ENCODE data around the gene C1QB.

C1QB gene

DNA sequence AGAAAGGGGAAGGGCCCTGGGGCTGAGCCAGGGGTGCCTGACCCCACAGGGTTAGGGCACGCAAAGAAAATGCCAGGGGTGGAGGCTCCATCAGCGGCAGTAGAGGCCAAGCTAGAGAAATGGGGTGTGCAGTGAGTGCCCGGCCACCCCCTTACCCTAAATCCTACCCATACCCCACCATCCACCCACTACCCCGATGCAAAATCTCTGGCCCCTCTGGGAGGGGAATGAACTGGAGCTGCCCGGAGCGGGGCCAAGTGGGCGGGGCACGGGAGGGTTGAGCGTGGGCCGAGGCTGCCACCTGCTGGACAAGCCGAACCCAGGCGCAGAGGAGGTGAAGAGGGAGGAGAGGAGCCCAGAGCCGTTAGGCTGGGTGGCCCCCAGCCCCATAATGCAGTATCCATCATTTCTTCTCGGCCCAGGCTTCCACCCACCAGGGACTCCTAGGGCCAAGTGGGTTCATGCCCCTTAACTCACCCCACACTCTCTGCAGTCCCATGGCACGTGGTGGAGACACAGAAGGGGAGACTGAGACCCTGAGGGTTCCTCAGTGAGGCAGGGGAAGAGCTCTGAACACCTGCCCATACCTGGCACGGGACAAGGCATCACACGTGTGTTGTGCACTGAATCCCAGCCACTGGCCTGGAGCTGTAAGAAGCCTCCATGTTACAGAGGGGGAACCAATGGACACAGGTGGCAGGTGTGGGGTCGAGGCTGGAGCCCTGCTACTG is 11.0 kb upstream of the C1QB start:
- no peak for TF ChIP-seq ZNF274 (IDR thresholded peaks at IDR 0.05; ENCODE audit: low read depth, low read length)
- no peak overlapping the region for H3K4me3 ChIP-seq (ENCODE audit: low read length)

DNA sequence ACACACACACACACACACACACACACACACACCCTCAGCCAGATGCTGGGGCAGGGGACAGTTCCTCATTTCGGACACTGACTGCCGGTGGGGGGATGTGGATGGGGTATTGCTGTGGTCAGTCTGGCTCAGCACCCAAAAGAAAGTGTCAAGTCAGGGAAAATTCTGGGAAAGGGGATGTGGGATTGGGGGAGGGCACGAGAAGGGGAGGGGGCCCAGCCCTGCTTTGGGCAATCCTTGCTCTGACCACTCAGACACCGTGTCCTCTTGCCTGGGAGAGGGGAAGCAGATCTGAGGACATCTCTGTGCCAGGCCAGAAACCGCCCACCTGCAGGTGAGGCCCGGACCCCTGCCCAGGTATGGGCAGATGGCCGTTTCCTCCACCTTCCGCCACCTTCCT is 9.7 kb upstream of the C1QB start, which contains the start of gene C1QC:
Gene C1QC, plus strand, starts transcription at position 253 of the 400 bp plus-strand sequence. CDS start 391 bp downstream, outside the sequence.
- H3K4me3 ChIP-seq (ENCODE audit: low read length) = no peak within 1 kb of the TSS
- no peak for TF ChIP-seq ZNF274 (IDR thresholded peaks at IDR 0.05; ENCODE audit: low read depth, low read length)

GRCh38 chr1:22643928-22644327 is 9.1 kb upstream of the C1QB start:
- no peak for TF ChIP-seq ZNF274 (IDR thresholded peaks at IDR 0.05; ENCODE audit: low read depth, low read length)
- H3K4me3 ChIP-seq (ENCODE audit: low read length) = no peak overlapping the region

GRCh38 chr1:22645931-22646330 is 7.1 kb upstream of the C1QB start:
- H3K4me3 ChIP-seq (ENCODE audit: low read length) = no peak overlapping the region
- no peak for TF ChIP-seq ZNF274 (IDR thresholded peaks at IDR 0.05; ENCODE audit: low read depth, low read length)

- no peak overlapping the region for H3K4me3 ChIP-seq (ENCODE audit: low read length)
- no peak for TF ChIP-seq ZNF274 (IDR thresholded peaks at IDR 0.05; ENCODE audit: low read depth, low read length)
Observed at GRCh38 chr1:22646384-22646783, 6.7 kb upstream of the C1QB start.

- H3K4me3 ChIP-seq (ENCODE audit: low read length) = no peak overlapping the region
- TF ChIP-seq ZNF274 (IDR thresholded peaks at IDR 0.05; ENCODE audit: low read depth, low read length) = no peak
Observed at GRCh38 chr1:22650089-22650693, 2.8 kb upstream of the C1QB start.

DNA sequence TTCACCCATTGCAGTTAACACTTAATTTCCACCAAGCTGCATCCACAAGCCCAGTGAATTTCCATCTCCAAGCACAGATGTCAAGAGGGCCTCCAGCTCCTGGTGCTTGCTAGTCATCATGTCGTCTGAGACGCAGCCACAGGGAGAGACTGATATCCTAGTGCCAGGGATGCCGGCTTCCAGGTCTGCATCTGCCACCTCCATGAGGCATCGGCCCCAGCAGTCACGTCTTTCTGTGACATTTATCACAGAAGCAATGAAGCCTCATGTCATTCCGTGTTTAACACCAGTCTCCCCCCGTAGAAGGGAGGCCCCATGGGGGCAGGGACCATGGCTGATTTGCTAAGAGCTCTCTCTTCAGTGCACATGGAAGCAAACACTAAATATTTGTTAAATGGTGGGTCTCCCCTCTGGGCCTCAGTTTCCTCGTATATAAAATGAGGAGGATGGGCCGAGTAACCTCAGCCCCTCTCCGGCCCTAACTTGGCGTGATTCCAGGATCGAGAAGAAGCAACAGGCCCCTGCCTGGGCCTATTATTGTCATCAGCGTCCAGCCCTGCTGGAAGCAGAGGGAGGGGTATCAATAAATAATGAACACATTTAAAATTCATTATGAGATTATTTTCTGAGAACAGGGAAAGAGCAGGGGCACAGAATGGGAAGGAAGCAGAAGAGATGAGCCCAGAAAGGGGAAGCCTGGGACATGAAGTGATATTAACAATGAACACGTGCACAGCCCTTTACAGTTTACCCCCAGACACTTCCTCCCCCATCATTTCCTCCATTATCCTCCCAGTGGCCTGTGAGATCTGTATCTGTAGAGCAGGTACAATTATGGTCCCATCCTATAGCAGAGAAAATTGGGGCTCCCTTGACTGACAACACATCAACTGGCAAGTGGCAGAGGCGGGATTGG is 837 bp upstream of the C1QB start:
- H3K4me3 ChIP-seq (ENCODE audit: low read length) = no peak overlapping the region
- no peak for TF ChIP-seq ZNF274 (IDR thresholded peaks at IDR 0.05; ENCODE audit: low read depth, low read length)

GRCh38 chr1:22654692-22655091 is 1.7 kb downstream of the C1QB start:
- TF ChIP-seq ZNF274 (IDR thresholded peaks at IDR 0.05; ENCODE audit: low read depth, low read length) = no peak

GRCh38 chr1:22658385-22659163 is 5.5 kb downstream of the C1QB start:
- H3K4me3 ChIP-seq (ENCODE audit: low read length) = no peak overlapping the region
- no peak for TF ChIP-seq ZNF274 (IDR thresholded peaks at IDR 0.05; ENCODE audit: low read depth, low read length)

More at GRCh38 chr1:22654692-22655091, 1.7 kb downstream of the C1QB start:
- H3K4me3 ChIP-seq (ENCODE audit: low read length) = no peak overlapping the region

GRCh38 chr1:22660716-22661241 is 7.7 kb downstream of the C1QB start:
- TF ChIP-seq ZNF274 (IDR thresholded peaks at IDR 0.05; ENCODE audit: low read depth, low read length) = no peak

DNA sequence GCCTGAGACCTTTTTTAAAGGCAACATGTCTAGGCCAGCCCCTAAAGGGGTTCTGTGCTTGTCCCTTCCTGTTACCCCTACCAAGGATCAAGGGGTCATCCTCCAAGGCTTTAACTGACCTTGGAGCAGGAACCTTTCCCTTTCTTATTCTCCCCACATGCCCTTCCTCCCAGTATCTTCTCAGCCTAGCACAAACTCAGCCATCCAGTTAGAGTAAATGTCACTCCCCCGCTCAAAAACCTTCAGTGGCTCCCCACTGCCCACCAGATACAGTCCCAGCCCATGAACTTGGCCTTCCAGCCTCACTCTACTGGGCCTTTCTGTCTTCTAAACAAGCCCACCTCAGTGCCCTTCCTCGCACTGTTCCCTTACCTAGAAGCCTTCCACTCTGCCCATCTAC is 8.8 kb downstream of the C1QB start:
- H3K4me3 ChIP-seq (ENCODE audit: low read length) = no peak overlapping the region
- no peak for TF ChIP-seq ZNF274 (IDR thresholded peaks at IDR 0.05; ENCODE audit: low read depth, low read length)

More at GRCh38 chr1:22660716-22661241, 7.7 kb downstream of the C1QB start:
- no peak overlapping the region for H3K4me3 ChIP-seq (ENCODE audit: low read length)

DNA sequence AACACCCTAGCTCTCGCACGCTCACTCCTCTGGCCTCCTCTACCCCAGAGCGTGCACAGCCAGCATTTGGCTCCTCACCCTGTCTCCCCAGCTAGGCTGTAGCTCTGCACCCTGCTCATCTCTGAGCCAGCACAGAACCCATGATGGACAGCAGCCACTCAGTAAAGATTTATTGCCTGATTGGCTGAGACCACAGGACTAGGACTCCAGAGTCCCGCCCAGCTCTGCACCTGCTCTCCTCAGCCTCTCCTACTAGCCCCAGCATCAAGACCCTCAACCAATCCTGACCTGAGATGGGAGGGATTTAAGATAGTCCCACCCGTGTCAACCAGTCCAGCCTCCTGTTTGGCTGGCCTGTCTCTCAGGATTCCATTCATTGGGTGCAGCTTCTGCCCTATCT is 9.3 kb downstream of the C1QB start:
- H3K4me3 ChIP-seq (ENCODE audit: low read length) = no peak overlapping the region
- TF ChIP-seq ZNF274 (IDR thresholded peaks at IDR 0.05; ENCODE audit: low read depth, low read length) = no peak

- TF ChIP-seq ZNF274 (IDR thresholded peaks at IDR 0.05; ENCODE audit: low read depth, low read length) = no peak
- H3K4me3 ChIP-seq (ENCODE audit: low read length) = no peak overlapping the region
Observed at GRCh38 chr1:22662986-22663408, 10.0 kb downstream of the C1QB start.

Data from GM08714 (cell line).